HL-60 (cell line): Measurements from ENCODE around the gene FARP1.

Experiments
- CTCF ChIP-seq: IDR thresholded peaks from one replicate; pipeline ENCODE4 v1.5.1; 2011; ENCODE audit warnings: low read length, control low read depth, inconsistent platforms; ENCODE audit not compliant: insufficient read depth
- GABPA ChIP-seq: IDR thresholded peaks from 2 replicates; pipeline ENCODE4 v1.6.1; 2012; ENCODE audit warnings: low read depth
- POLR2AphosphoS5 ChIP-seq: IDR thresholded peaks from 2 replicates; pipeline ENCODE4 v1.6.1; 2012; ENCODE audit warnings: low read depth
- REST ChIP-seq: IDR thresholded peaks from 2 replicates; pipeline ENCODE4 v1.6.1; 2012; ENCODE audit warnings: low read depth; ENCODE audit not compliant: insufficient replicate concordance
- SPI1 ChIP-seq: IDR thresholded peaks from 2 replicates; pipeline ENCODE4 v1.6.1; 2012; ENCODE audit warnings: low read depth, mild to moderate bottlenecking, borderline replicate concordance

- TF ChIP-seq CTCF (no peak), POLR2AphosphoS5 (no peak), REST (no peak), SPI1 (no peak), GABPA (no peak)
These were observed 292.5 kb downstream of the FARP1 start for GRCh38 chr13:98435376-98435775.
